Keratinocyte (primary cell): ENCODE data around the gene TSC22D4. TPM values are rescaled to one million over a fixed set of nuclear protein-coding genes. Genes with fewer than 3 reads are reported as not detected.
A peak's percentile ranks its signal among the peaks of the same experiment; 100 is the strongest.

Experiments
- DNase-seq: peaks from one replicate; pipeline ENCODE4 v3.0.0-alpha.2; 2011; ENCODE audit warnings: low read depth, missing footprints, low spot score
- FAIRE-seq: peaks from 2 replicates; lab custom pipeline; 2011; peaks lifted over from hg19 to GRCh38; lab: Jason Lieb, UNC
- H2AFZ ChIP-seq: 2 replicates; pipeline ENCODE4 v1.6.0; 2012; ENCODE audit warnings: low read length, control low read depth, inconsistent platforms; ENCODE audit not compliant: control insufficient read depth
- H3K27ac ChIP-seq: 2 replicates; pipeline ENCODE4 v1.5.1; 2011; ENCODE audit warnings: low read length; ENCODE audit not compliant: control insufficient read depth, insufficient read depth
- H3K27me3 ChIP-seq: 3 replicates; pipeline ENCODE4 v1.6.0; 2011; ENCODE audit warnings: low read length; ENCODE audit not compliant: control insufficient read depth, insufficient read depth; ENCODE audit errors: extremely low read depth
- H3K36me3 ChIP-seq, 2 experiments: 2 replicates in 1 of 2; 3 replicates in 1 of 2; pipeline ENCODE4 v1.5.1; 2011; ENCODE audit warnings: low read length in 2 of 2, mild to moderate bottlenecking in 1 of 2; ENCODE audit not compliant: control insufficient read depth in 2 of 2, insufficient read depth in 2 of 2; ENCODE audit errors: extremely low read depth in 1 of 2
- H3K4me1 ChIP-seq: 3 replicates; pipeline ENCODE4 v1.5.1; 2011; ENCODE audit warnings: low read length; ENCODE audit not compliant: control insufficient read depth, insufficient read depth; ENCODE audit errors: extremely low read depth
- H3K4me2 ChIP-seq: 3 replicates; pipeline ENCODE4 v1.6.0; 2011; ENCODE audit warnings: low read depth, low read length; ENCODE audit not compliant: control insufficient read depth, insufficient read depth; ENCODE audit errors: extremely low read depth
- H3K4me3 ChIP-seq, 3 experiments: fragments of 200-600 bp in 1 of 3; sonication (generic) in 1 of 3; 2 replicates in 2 of 3; 3 replicates in 1 of 3; pipeline ENCODE4 v1.5.1; 2011 to 2016; ENCODE audit warnings: low read length in 3 of 3, mild to moderate bottlenecking in 3 of 3, control low read depth in 2 of 3, inconsistent platforms in 1 of 3, low read depth in 1 of 3, mixed read lengths in 1 of 3, mixed run types in 1 of 3, moderate library complexity in 1 of 3; ENCODE audit not compliant: control insufficient read depth in 2 of 3, insufficient read depth in 2 of 3; ENCODE audit errors: extremely low read depth in 1 of 3
- H3K79me2 ChIP-seq: 2 replicates; pipeline ENCODE4 v1.6.0; 2012; ENCODE audit warnings: low read length; ENCODE audit not compliant: control insufficient read depth, insufficient read depth
- H3K9ac ChIP-seq: 3 replicates; pipeline ENCODE4 v1.6.0; 2011; ENCODE audit warnings: low read length; ENCODE audit not compliant: control insufficient read depth, insufficient read depth; ENCODE audit errors: extremely low read depth
- H3K9me1 ChIP-seq: 3 replicates; pipeline ENCODE4 v1.6.0; 2011; ENCODE audit warnings: low read length; ENCODE audit not compliant: control insufficient read depth, insufficient read depth; ENCODE audit errors: extremely low read depth
- H3K9me3 ChIP-seq: 2 replicates; pipeline ENCODE4 v1.5.1; 2012; ENCODE audit warnings: low read depth, low read length; ENCODE audit not compliant: control insufficient read depth
- H4K20me1 ChIP-seq: 3 replicates; pipeline ENCODE4 v1.6.0; 2011; ENCODE audit warnings: low read length; ENCODE audit not compliant: control insufficient read depth, insufficient read depth; ENCODE audit errors: extremely low read depth
- CTCF ChIP-seq, 3 experiments: IDR thresholded peaks in 1 of 3; conservative IDR thresholded peaks in 1 of 3; optimal IDR thresholded peaks in 1 of 3; 2 replicates in 2 of 3; 3 replicates in 1 of 3; pipeline versions ENCODE3 to v1.5.1; 2011; ENCODE audit warnings: low read length in 3 of 3, mild to moderate bottlenecking in 3 of 3, moderate library complexity in 2 of 3, control low read depth in 1 of 3, inconsistent platforms in 1 of 3; ENCODE audit not compliant: insufficient read depth in 2 of 3; ENCODE audit errors: extremely low read depth in 1 of 3
- EZH2 ChIP-seq: IDR thresholded peaks from one replicate; pipeline ENCODE4 v1.6.1; 2012; ENCODE audit warnings: inconsistent platforms, mild to moderate bottlenecking, low read length, moderate library complexity
- dilution Hi-C: fragments of 300-500 bp; cut with MboI; formaldehyde crosslinking; loops from one replicate; pipeline ENCODE4 v1.7.0; 2020; ENCODE audit warnings: low sequenced_read_pairs; ENCODE audit not compliant: extremely low pct_ligation_motif_present
- polyA plus RNA-seq, 5 experiments: library from polyadenylated mRNA; depleted of rRNA in 3 of 5; stranded (reverse) in 3 of 5; stranded (forward) in 1 of 5; unstranded in 1 of 5; fragments of >200 nt; gene quantifications; 1 replicate in 1 of 5; 2 replicates in 3 of 5; 3 replicates in 1 of 5; pipeline versions ENCODE4 v1.2.1 to v1.2.3, GENCODE V29; 2011 to 2012; ENCODE audit warnings: missing spikeins in 2 of 5, low read depth in 1 of 5, low replicate concordance in 1 of 5

The TSC22D4 gene
- polyA plus RNA-seq, 1 donor (not counting 4 experiments of a cell fraction or from before 2014, with no cell fraction given), result 8.4 TPM

DNA sequence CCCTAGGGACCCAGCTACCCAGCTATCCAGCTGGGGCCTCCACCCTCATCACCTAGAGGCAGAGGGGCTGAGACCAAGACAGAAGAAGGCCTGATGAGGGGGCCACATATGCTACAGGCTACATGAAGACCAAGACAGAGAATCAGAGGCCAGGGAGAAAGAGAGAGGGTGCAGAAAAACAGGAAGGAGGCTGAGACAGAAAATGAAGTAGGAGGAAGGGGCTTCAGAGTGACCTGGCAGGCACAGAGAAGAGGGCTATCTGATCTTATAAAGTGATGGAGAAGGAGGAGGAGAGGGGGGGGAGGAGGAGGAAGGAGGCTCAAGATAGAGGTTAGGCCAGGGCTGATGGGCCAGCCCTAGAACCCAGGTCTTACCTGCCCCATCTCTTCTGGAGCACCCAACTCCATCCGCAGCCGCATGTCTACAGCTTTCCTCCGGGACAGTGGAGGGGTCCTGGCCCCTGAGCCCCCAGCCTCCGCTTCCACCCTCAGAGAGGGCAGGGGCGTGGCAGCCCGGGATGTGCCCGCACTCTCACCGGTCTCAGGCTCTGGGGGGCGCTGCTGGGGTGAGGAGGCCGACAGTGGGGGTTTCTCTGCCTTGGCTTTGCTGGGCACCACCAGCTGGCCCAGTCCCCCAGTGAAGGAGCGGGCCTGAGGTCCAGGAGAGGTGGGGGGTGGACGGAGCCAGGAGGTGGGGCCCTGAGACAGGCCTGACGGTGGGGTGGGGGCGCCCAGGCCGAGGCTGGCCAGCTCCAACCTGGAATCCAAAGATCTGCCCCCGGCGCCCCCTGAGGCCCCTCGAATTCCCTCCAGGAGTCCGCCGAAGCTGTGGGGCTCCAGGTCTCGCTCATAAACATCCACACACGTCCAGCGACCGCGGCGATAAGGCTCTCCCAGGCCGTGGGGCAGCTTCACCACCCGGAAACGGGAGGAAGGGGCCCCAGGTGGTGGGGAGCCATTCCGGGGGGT, 1.8 kb downstream of the TSC22D4 start:
- dilution Hi-C loops, result no loop called here
- TF ChIP-seq CTCF (optimal IDR thresholded peaks at IDR 0.05 in 1 of 3, IDR thresholded peaks at IDR 0.05 in 1 of 3, conservative IDR thresholded peaks at IDR 0.05 in 1 of 3; ENCODE audit: extremely low read depth in 1 of 3, insufficient read depth in 2 of 3, low read length in 3 of 3) (peak; percentile 42 to 62 (median 61)), EZH2 (no peak)
- FAIRE-seq (no peak), DNase-seq (no peak)
- no peak overlapping the region for H2AFZ ChIP-seq
- H3K9me3 ChIP-seq, result no peaks in the 10 kb centered on the region
- no peaks in the 10 kb centered on the region for H3K9me1 ChIP-seq
- H3K9ac ChIP-seq, result peak overlapping the region; percentile 89
- H3K4me1 ChIP-seq, result peaks cover 33% of the 10 kb centered on the region
- H3K27me3 ChIP-seq, result no peaks in the 10 kb centered on the region
- H3K79me2 ChIP-seq, result peaks cover 33% of the 10 kb centered on the region
- peaks cover 0 to 6% of the 10 kb centered on the region in 2 experiments for H3K36me3 ChIP-seq
- H3K4me2 ChIP-seq, result peak overlapping the region; percentile 81
- H3K27ac ChIP-seq, result no peak overlapping the region
- no peaks in the 10 kb centered on the region for H4K20me1 ChIP-seq
- H3K4me3 ChIP-seq, result peak overlapping the region; percentile 84 to 93 (median 89)

- peak overlapping the region; percentile 28 for H3K9ac ChIP-seq
- peaks cover 33% of the 10 kb centered on the region for H3K79me2 ChIP-seq
- no peak for TF ChIP-seq EZH2
- no peak for TF ChIP-seq CTCF (optimal IDR thresholded peaks at IDR 0.05 in 1 of 3, IDR thresholded peaks at IDR 0.05 in 1 of 3, conservative IDR thresholded peaks at IDR 0.05 in 1 of 3; ENCODE audit: extremely low read depth in 1 of 3, insufficient read depth in 2 of 3, low read length in 3 of 3)
- dilution Hi-C loops, result no loop called here
- DNase-seq (no peak), FAIRE-seq (no peak)
- H3K4me2 ChIP-seq, result peak overlapping the region; percentile 81
- peaks cover 0 to 6% of the 10 kb centered on the region in 2 experiments for H3K36me3 ChIP-seq
- no peaks in the 10 kb centered on the region for H3K27me3 ChIP-seq
- H4K20me1 ChIP-seq, result no peaks in the 10 kb centered on the region
- no peak overlapping the region for H3K27ac ChIP-seq
- peak overlapping the region in 2 of 3 experiments; percentile 84 to 93 for H3K4me3 ChIP-seq
- no peak overlapping the region for H2AFZ ChIP-seq
- H3K9me3 ChIP-seq, result no peaks in the 10 kb centered on the region
- peaks cover 33% of the 10 kb centered on the region for H3K4me1 ChIP-seq
- H3K9me1 ChIP-seq, result no peaks in the 10 kb centered on the region
Observed at GRCh38 chr7:100476101-100476780, 2.8 kb downstream of the TSC22D4 start.
